Activated CD4-positive, alpha-beta T cell treated with anti-CD3 and anti-CD28 coated beads, Interleukin-10, Interleukin-2, amounts not matched to agents 100 ng/mL and 50 ng/mL, durations not matched to agents 16 hours and 8 hours (primary cell): ENCODE data around the gene CDHR2.
"Not testable (repeated sequence)": the region's sequence is repeated elsewhere in the genome, so short reads cannot be mapped to it uniquely, and the experiment has no call there.

Experiments used
- DNase-seq: peaks from one replicate; pipeline ENCODE4 v3.0.0-alpha.2; 2020

The CDHR2 gene

DNA sequence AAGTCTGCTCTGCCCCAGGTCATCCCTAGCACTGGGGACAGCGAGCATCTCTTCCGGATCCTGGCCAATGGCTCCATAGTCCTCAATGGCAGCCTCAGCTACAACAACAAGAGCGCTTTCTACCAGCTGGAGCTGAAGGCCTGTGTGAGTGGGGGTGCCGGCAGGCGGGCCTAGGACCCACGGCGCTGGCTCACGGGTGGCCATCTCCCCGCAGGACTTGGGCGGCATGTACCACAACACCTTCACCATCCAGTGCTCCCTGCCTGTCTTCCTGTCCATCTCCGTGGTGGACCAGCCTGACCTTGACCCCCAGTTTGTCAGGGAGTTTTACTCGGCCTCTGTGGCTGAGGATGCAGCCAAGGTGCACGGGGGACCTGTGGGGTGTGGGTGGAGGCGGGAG is 25.9 kb downstream of the CDHR2 start:
- no peak for DNase-seq

DNA sequence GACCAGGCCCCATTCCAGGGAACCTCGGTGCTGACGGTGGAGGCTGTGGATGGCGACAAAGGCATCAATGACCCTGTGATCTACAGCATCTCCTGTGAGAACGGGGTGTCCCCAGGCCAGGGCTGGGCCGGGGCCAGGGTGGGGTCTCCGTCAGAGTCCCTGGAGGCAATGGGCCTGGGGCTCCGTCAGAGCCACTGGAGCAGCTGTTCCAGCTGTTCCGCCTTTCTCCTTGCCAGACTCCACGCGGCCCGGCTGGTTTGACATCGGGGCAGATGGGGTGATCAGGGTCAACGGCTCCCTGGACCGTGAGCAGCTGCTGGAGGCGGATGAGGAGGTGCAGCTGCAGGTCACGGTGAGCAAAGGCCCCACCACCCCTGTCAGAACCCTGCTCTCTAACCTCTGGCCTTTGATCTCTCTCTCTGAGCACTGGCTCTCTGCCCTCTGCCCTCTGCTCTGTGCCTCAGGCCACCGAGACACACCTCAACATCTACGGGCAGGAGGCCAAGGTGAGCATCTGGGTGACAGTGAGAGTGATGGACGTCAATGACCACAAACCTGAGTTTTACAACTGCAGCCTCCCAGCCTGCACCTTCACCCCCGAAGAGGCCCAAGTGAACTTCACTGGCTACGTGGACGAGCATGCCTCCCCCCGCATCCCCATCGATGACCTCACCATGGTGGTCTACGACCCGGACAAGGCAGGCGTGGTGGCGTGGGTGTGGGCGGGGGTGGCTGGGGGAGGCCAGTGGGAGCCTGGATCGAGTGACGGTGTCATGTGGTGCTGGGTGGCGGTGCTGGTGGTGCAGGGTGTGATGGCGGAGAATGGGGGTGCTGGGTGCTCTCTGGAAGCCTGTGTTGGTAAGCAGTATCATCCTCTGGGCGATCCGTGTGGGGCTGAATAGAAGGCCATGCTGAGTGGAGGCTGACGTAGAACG is 26.6 kb downstream of the CDHR2 start:
- DNase-seq = no peak

DNA sequence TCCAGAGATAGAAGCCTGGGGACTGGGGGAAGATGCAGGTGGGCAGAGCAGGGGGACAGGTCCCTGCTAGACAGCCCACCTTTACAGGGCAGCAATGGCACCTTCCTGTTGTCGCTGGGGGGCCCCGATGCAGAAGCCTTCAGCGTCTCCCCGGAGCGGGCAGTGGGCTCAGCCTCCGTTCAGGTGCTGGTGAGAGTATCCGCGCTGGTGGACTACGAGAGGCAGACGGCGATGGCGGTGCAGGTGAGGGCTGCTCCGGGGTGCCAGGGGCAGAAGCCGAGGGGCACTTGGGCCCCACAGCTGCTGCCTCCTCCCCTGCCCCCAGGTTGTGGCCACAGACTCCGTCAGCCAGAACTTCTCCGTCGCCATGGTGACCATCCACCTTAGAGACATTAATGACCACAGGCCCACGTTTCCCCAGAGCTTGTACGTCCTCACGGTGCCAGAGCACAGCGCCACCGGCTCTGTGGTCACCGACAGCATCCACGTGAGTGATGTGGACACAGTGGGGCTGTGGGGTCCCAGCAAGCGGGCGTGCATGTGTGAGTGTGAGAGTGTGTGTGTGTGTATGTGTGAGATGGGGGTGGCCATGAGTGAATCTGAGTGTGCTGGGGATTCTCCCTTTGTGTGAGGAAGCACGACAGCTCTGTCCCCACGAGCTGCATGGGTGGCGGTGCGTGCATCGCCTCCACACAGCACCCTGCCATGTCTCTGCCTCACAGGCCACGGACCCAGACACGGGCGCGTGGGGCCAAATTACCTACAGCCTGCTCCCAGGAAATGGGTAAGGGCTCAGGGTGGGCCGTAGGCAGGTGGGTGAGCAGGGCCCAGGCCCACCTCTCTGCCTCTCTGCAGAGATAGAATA is 28.4 kb downstream of the CDHR2 start:
- DNase-seq = no peak

DNA sequence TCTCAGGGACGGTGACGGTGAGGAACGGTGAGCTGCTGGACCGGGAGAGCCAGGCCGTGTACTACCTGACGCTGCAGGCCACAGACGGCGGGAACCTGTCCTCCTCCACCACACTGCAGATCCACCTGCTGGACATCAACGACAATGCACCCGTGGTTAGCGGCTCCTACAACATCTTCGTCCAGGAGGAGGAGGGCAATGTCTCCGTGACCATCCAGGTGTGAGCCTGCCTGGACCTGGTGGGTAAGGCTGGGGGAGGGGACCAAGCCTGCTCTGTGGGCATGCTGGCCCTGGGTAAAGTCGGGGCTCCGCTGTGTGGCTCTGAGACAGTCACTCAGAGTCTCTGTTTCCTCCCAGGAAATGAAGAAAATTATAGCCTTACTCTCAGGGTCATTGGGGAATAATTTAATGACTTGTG is 29.3 kb downstream of the CDHR2 start:
- peak; percentile 28 for DNase-seq

DNA sequence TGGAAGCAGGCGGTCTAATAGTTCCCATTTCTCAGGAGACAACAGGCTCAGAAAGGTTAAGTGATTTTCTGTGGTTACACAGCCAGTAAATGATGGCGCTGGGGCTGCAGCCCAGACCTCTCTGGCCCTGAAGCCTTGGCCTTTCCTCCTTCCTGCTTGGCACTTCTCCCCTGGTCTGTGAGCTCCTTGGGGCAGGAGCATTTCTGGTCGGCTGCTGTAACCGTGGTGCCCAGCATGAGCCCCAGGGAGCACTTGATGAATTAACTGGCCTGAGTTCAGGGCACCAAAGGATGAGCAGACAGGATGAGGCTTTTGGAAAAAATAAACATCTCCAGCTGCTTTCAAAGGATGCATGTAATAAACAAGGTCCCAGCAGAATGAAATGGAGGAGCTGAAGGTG is 30.2 kb downstream of the CDHR2 start:
- DNase-seq = no peak

DNA sequence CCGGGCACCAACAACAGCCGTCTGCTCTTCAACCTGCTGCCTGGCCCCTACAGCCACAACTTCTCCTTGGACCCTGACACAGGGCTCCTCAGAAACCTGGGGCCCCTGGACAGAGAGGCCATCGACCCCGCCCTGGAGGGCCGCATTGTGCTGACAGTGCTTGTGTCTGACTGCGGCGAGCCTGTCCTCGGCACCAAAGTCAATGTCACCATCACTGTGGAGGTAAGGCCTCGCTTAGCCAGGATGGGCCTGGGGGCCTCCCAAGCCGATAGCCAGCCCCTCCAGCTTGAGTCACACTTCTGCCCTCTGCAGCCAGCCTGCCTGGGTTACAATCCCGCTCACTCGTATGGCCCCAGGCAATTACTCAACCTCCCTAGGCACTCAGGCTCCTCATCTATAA is 32.2 kb downstream of the CDHR2 start:
- DNase-seq = no peak

DNA sequence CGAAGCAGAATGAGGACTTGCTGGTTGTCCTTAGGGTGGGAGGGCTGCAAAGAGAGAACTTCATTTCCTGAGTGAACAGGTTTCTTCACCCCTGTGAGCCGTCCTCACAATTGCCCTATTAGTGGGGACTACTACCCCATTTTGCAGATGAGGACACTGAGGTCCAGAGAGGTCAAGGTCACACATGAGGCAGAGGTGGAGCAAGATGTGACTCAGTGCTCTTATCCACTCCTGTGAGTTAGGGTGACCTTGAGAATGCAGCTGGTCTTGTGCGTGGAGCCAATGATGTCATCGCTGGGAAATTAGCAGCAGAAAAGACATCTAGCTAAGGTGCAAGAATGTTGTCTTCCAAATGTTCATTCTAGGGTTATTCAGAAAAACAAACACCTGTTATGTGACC is 33.9 kb downstream of the CDHR2 start:
- DNase-seq = no peak

DNA sequence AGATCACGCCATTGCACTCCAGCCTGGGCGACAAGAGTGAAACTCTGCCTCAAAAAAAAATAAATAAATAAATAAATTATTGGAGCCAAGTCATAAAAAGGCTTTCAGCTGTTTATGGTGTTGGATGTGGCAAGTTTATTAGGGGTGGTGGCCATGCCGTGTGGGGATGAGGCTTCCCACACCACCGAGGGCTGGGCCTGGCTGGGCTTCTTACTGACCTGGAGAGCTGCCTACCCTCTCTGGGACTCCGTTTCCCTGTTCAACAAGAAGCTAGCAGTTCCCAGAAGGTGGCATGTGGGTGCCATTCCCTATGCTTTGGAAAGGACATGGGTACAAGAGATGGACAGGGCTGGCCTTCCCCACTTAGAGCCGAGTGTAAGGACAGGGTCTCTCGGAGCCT is 38.3 kb downstream of the CDHR2 start:
- no peak for DNase-seq

DNA sequence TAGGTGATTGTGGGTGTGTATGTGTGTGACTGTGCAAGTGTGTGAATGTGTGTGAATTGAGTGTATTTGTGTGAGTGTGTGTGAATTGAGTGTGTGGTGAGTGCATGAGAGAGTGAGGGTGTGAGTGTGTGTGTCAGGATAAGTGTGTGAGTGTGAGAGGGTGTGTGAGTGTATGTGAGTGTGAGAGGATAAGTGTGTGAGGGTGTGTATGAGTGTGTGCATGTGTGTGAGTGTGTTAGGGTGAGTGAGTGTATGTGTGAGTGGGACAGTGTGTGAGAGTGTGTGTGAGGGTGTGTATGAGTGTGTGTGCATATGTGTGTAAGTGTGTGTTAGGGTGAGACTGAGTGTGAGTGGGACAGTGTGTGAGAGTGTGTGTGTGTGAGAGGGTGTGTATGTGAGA is 39.2 kb downstream of the CDHR2 start:
- no peak for DNase-seq

DNA sequence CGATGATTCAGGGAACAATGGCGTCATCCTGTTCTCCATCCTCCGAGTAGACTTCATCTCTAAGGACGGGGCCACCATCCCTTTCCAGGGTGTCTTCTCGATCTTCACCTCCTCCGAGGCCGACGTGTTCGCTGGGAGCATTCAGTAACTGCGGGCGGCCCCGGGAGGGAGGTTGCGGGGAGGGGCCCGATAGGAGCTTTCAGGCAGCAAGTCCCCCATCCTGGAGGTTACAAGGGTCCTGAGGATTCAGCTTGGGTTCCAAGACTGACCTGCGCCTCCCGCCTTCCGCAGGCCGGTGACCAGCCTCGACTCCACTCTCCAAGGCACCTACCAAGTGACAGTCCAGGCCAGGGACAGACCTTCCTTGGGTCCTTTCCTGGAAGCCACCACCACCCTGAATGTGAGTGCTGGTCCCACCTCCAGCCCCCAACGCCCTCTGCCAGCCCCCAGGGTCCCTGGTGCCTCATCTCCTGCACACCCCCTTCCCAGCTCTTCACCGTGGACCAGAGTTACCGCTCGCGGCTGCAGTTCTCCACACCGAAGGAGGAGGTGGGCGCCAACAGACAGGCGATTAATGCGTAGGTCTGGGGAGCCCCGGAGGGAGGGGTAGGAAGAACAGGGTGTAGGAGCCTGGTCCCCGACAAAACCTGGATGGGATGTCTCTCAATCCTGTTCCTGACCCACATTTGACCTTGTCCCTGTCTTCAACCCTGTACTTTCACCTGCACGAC is 40.1 kb downstream of the CDHR2 start:
- no peak for DNase-seq

DNA sequence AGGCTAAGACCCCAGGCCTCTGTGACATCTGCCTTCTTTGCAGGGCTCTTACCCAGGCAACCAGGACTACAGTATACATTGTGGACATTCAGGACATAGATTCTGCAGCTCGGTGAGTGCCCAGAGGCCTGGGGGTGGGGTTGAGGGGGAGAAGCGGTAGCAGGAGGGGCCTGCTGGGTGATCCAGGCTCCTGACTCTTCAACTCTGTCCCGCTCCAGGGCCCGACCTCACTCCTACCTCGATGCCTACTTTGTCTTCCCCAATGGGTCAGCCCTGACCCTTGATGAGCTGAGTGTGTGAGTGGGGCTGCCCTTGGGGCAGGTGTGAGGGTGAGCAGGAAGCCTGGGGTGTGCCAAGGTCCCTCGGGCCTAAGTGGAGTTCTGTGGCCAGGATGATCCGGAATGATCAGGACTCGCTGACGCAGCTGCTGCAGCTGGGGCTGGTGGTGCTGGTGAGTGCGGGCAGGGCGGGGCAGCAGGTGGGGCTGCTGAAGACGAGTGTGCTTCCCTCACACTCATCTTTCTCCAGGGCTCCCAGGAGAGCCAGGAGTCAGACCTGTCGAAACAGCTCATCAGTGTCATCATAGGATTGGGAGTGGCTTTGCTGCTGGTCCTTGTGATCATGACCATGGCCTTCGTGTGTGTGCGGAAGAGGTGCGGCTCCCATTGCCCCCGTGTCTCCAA is 41.0 kb downstream of the CDHR2 start:
- DNase-seq = no peak

DNA sequence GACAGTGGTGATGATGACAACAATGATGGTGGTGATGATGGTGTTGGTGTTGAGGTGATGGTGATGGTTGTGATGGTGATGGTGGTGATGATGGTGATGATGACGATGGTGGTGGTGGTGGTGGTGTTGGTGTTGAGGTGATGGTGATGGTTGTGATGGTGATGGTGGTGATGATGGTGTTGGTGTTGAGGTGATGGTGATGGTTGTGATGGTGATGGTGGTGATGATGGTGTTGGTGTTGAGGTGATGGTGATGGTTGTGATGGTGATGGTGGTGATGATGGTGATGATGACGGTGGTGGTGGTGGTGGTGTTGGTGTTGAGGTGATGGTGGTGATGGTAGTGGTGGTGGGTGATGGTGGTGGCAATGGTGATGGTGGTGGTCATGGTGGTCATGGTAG is 42.5 kb downstream of the CDHR2 start:
- DNase-seq = not testable (repeated sequence)

DNA sequence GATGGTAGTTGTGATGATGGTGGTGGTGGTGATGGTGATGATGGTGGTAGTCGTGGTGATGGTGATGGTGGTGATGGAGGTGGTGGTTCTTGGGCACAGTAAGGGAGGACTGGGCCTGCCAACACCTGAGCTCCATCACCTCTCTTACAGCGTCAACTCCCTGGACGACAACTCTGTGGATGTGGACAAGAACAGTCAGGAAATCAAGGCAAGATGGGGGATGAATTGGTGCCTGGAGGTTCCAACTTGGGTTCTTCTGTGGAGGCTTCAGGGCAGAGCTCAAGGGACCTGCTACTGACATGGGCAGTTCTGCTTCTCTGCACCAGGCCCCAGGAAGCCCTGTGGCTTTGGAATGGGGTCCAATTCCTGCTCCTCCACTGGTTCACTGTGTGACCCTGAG is 43.4 kb downstream of the CDHR2 start:
- no peak for DNase-seq

DNA sequence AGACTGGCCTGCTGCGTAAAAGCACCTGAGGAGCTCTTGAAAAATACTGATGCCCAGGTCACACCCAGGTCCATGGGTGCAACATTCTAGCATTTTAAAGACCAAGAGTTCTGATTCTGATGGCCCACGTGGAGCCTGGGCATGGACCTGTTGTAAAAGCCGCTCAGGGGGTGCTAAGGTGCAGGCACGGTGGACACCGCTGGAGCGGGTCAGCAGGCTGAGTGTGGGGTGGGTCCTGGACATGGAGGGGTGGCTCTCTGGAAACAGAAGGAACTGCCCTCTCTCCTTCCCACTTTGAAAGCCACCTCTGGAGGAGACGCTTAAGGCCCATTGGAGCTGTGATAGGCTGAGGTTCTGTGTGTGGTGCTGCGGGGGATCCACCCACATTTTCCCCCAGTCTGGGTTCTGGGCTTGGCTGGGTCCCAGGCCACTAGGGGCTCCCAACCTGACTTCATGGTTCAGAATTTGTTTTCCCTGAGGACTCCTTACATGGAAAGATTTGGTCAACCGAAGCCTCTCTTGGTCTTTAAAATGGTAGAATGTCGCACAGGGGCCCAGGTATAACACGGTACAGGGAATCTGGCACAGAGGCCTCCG is 44.2 kb downstream of the CDHR2 start:
- DNase-seq = no peak

DNA sequence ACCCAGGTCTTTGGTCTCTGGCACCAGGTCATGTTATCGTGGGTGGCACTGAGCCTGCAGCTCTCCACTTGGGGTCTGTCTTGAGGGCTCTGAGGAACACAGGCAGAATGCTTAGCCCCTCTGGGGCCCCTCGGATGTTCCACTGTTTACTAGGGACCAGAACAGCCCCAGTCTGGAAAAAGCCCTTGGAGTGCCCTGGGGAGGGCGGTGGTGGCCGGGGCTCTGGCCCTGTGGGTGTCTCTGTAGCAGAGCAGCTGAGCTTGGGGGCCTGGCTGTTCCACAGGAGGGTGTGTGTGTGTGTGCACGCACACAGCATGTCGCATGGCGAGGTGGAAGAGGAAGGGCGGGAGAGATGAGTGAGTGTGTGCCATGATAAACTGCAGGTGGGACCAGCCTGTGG is 45.4 kb downstream of the CDHR2 start:
- no peak for DNase-seq

DNA sequence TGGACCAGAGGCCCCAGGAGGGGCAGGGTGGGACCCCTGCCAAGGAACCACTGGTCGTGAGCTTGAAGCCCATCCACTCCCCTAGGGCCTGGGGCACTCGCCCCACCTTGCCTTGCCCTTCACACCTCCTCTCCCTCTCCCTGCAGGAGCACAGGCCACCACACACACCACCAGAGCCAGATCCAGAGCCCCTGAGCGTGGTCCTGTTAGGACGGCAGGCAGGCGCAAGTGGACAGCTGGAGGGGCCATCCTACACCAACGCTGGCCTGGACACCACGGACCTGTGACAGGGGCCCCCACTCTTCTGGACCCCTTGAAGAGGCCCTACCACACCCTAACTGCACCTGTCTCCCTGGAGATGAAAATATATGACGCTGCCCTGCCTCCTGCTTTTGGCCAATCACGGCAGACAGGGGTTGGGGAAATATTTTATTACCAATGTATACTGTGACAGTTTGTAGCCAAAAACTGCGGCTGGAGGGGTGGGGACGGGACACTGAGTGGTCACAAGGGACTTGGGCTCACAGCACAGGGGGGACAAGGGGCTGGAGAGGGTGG is 46.3 kb downstream of the CDHR2 start:
- DNase-seq = no peak

DNA sequence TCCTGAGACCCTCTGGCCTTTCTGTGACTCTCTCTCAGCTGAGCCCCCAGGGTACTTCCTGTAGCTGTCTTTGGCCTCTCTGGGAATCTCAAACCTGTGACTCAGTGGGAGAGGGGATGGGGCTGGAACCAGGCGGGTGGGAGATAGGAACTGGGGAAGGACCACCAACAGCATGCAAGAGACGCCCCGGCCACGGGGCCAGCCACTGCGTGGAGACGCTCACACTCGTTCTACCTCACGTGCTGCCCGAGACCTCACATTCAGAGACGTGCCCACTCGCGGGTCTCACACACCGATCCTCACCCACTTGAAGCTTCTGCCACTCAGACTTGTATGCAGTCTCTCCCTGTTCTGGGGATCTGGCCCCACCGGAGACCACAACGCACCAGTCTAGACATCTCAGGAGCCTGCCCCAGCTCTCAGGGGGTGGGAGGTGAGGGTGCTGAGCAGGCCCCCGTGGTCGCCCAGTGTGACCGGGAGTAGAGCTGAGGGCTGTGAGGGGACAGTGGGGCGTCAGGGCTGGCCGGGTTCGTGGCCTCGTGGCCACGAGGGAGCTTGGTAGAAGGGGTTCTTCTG is 47.0 kb downstream of the CDHR2 start:
- no peak for DNase-seq

DNA sequence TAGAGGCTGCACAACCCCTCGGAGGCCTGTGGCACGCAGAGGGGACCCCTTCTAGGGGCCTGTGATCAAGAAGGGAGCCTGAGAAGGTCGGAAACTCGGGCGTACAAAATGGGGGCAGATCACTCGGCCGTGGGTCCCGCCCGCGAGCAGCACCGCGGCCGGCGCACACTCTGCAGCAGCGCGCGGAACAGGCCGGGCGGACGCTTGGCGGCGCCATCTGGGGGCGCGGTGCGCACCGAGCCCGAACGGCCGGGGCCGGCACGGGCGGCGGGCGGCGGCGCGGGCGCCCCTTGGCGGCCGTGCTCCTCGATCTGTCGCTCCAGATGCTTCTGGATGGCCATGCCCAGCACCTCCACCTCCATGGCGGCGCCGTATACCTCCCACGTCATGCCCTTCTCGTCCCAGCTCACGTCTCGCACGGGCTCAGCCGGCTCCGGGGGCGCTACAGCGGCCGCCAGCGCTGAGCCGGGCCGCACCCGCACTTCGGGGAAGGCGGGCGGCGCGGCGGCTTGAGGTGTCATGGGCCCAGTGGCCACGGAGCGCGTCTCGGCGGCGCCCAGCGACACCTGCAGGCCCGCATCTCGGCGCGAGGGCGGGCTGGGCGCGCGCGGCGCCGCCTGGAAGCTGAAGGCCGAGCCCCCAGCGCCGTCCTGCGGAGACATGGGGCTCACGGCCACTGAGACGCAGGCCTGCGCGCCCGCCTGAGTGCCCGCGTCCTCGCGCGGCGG is 47.7 kb downstream of the CDHR2 start:
- DNase-seq = peak; percentile 73

DNA sequence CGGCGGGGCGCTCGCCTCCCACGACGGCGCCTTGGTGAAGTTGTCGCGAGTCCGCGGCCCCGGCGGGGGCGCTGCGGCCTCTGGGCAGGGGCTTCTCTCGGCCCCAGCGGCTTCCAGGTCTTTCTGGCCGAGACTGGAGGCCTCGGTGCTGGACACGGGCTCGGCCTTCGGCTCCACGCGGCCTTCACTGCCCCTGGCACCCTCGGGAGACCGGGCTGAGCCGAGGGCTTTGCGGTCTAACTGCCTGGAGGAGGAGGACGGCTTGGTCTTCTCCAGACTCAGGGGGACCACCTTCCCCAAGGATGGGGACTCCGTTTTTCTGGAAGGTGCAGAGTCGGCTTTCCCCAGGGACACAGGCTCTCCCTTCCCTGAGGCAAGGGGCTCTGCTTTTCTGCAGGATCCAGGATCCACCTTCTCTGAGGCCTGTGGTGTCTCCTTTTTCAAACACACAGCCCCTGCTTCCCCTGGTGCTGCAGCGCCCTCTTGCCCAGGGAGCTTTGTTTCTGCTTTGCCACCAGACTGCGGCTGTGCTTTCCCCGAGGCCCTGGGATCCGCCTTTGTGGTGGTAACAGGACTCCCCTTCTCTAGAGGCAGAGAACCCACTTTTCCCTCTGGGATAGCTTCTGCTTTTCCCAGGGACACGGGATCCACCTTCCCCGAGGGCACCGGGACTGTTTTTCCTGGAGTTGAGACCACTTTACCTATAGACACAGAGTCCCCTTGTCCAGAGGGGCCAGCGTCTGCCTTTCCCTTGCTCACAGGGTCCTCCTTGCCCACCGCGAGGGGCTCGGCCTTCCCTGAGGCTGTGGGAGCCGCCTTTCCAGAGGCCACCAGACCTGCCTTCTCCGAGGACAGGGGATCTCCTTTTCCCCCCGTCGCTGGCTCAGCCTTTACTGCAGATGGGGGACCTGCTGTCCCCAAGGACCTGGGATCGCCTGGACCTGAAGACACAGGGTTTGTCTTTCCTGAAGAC is 48.6 kb downstream of the CDHR2 start:
- no peak for DNase-seq
